GM20431 (cell line): Measurements from ENCODE around the gene GADD45G.

Source experiments
- in situ Hi-C: fragments of 300-500 bp; cut with MseI, MboI; formaldehyde crosslinking; loops from one replicate; pipeline ENCODE4 v1.15.0; 2020; ENCODE audit warnings: low sequenced_read_pairs; ENCODE audit not compliant: unreplicated experiment

The GADD45G gene

DNA sequence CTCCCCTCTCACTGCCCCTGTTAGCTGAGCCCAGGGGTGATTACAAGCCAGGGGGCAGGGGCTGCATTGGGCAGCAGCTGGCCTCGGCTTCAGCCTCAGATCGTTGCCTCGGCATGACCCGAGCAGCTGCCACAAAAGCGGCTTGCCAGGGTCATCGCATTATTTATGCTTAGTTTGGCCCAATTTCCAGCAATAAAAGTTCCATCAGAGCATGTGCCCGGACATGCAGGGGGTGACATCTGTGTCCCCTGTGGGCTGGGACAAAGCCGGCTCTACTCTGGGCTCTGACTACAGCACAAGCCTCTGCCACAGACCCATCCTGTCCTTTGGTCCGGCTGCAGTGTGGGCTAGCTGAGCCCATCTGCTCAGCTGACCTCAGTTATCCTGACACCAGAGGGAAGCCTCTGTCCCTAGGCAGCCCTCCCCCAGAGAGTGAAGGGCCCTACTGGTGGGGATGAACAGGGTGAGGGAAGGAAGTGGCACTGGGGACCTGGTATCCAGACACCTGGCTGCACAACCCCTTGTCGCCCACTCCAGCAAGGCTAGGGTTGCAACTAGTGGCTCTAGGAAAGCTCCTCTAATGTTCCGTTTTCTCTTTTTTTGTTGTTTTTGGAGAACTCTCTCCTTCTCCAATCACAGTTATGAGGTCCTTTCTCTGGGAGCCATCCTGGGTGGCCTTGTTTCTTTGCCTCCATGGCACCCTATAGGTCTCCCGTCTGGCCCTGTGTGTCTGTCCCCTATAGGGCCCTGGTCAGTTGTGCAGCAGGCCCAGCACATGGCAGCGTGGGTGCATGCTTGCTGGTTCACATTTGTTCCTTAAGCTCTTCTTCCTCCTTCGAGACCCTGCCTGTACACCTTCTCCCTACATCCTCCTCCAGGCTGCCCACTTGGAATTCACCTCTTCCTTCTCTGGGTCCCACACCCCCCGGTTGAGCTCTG lies 13.3 kb upstream of the GADD45G start:
- in situ Hi-C loops, result loop anchor here (25.0 kb wide), 1 partner anchor 1171 kb away; no protein-coding TSS in a partner anchor

DNA sequence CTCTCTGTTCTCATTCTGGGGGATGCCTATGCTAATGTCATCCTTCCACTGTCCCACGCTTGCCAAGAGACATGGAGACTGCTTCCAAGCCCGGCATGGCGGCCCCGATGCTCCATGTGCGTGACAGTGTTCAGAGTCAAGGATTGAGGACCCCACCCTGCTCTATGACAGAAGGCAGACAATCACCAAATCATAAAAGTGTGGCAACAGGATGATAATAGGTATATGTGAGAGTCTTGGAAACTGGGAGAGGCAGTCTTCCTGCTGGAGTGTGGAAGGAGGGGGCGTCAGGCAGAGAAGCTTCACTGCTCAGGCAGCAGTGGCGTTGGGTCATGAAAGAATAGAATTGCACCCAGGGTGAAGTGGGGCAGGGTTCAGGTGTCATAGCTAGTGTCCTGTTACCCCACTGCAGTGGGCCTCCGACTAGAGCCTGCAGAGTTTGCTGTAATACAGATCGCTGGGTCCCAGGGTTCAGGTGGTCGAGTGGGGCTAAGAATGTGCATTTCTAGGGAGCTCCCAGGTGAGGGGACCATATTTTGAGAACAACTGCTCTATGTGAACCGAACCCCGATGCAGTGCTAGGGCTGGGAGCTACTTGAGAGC lies 12.5 kb upstream of the GADD45G start:
- in situ Hi-C loops, result loop anchor here (25.0 kb wide), 1 partner anchor 1170 kb away; no protein-coding TSS in a partner anchor

DNA sequence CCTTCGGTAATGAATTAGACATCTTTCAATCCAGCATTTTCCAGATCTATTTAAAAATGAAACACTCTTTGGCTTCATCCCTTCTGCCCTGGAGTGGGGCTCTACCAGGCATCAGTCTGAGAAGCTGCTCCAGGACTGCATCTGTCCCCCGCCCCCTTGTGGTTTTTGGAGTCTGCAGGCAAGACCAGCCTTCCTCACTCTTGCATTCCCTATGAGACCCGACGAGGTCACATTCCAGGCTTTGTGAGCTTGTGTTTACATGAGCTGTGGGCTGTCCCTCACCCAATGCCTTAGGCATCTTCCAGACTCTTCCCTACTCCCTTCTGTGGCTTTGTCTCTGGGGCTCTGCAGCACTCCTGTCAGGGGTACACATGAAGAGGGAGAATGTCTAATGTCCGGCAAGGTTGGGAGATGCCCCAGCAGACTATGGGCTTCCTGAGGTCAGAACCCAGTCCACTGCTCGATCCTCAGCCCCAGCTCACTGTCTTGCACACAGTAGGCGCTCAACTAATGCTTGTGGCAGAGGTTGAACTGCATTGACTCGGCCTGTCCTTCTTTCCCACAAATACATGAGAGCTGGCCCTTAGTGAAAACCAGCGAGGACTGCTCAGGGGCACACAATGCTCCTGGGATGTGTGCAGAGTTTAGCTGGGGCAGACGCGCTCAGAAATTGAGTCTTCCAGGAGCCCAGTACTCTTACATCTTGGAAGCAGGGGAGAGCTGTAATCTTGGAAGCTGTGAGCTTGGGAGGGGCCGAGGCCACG lies 11.7 kb upstream of the GADD45G start:
- in situ Hi-C loops, result loop anchor here (25.0 kb wide), 1 partner anchor 1169 kb away; no protein-coding TSS in a partner anchor

DNA sequence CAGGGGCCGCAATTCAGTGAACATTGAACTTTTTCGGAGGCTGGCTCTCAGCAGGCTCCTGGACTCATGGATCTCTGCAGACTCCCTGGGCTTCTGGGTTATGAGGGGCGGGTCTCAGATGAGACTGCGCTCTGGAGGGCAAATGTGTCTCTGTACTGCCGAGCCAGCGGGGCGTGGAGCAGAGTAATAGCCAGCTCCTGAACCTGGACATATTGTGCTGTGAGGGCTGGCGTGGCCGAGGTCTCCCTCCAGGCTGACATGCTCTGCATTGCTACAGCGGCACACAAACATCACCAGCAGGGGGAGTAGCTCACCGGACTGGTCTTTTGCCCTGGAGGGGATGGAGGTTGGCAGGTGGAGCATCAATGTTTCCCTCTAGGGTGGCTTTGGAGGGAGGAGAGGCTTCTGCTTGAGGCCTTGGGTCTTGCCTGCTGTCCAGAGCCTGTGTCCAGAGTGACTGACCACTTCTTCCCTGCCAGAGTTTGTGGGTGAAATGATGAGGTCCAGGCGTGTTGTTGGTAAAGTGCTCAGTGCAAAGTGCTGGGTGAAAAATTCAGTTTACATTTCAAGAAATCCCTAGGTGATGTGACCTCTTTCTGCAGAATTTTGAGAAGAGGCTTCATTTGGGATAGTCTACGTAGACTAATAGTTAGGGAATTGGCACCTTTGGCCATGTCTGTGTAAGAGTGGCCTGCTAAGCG lies 10.9 kb upstream of the GADD45G start:
- in situ Hi-C loops, result loop anchor here (25.0 kb wide), 1 partner anchor 1168 kb away; no protein-coding TSS in a partner anchor

DNA sequence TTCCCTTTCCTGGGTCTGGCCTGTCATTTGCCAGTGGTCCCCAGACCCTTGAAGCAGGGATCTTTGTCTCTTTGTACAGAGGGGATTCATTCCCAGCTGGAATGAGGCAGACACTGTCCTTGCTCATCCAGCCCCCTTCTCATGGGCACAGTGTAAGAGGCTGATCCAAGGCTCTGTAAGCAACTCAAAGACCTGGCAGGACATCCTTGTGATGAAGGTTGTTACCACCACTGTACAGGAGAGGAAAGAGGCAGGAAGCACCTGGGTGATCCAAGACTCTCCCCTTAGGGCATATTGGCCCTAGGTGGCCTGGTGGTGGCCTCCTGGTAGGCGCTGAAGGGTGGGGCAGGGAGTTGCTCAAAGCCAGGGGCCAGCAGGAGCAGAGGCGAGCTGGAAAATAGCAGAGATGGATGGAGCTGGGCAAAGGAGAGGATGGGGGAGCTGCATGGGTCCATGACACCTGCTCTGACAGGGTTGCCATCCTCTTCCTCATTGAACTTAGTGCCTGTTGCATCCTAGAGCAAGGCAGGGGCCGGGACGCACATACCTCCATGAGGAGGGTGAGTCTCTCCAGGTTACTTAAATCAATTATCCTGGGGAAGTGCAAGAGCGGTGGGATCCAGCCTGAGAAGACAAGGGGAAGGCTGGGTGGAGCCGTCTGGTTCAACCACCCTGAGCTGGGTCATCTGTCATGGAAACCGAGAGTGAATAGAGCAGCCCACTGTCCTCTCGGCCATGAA lies 9.8 kb upstream of the GADD45G start:
- in situ Hi-C loops, result loop anchor here (25.0 kb wide), 1 partner anchor 1167 kb away; no protein-coding TSS in a partner anchor

DNA sequence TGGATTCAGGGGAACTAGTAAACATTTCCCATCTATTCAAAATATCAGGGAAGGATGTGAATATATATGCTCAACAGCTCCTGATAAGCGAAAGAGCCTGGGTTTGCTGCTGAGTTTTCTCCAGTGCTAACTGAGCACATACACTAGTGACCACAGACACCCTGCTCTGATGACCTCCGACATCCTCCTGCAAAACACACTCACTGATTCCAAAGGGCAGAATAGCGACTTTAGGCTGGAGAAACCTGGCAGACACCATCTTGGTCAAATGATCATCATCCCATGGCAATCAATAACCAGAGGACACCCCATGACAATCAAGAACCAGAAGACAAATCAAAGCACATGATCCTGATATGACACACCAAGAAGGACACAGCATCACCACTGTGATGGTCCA lies 9.2 kb upstream of the GADD45G start:
- in situ Hi-C loops, result loop anchor here (25.0 kb wide), 1 partner anchor 1167 kb away; no protein-coding TSS in a partner anchor

DNA sequence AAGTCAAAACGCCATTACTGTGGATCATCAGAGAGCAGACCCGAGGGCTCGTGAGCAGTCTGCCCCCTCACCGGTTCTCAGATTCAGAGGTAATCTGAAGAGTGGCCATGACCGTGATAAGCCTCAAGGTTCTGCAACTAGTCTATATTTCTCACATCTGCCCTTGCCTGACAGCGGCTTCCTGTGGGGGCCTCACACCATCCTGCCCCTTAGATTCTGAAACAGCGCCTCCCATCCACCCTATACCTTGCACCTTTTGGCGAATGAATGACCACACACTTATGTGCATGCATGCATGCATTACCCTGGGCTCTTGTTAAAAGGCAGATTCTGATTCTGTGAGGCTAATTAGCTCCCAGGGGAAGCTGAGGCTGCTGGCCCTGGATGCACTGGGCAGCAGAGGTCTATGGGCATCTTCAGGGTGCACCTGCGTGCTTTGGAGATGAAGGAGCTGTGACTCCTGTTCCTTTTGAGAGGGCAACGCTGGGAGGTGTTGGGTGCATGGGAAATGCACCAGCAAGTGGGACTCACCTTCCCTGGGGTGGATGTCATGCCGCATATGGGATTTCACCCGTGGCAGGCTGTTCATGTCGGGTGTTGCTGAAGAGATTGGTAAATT lies 7.8 kb upstream of the GADD45G start:
- in situ Hi-C loops, result loop anchor here (25.0 kb wide), 1 partner anchor 1165 kb away; no protein-coding TSS in a partner anchor

DNA sequence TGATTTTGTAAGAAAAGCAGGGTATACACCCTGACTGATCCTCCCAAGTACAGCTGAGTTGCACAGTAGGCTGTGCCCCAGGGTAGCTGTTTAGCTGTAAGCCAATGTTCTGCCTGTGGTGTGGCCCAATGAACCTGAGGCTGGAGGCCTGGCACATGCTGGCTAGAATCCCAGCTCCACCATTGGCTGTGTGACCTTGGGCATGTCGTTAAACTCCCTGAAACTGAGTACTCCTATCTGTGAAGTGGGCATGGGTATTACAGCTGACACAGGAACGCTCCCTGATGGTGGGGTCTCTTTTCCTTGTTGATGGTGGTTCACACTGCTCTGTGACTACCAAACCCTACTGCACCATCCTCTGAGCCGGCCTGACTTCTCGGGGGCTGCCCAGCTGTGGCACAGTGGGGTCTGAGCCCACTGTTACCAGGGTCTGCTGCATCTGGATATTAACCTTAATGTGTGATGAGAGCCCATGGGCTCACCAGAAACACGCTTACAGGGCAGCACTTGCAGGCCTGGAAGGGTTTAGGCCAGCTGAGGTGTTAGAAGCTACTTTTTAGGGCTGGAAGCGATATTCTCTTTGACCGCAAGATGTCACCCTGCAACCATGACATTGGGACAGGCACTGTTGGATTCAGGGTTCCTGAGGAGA lies 7.0 kb upstream of the GADD45G start:
- in situ Hi-C loops, result loop anchor here (25.0 kb wide), 1 partner anchor 1164 kb away; no protein-coding TSS in a partner anchor

DNA sequence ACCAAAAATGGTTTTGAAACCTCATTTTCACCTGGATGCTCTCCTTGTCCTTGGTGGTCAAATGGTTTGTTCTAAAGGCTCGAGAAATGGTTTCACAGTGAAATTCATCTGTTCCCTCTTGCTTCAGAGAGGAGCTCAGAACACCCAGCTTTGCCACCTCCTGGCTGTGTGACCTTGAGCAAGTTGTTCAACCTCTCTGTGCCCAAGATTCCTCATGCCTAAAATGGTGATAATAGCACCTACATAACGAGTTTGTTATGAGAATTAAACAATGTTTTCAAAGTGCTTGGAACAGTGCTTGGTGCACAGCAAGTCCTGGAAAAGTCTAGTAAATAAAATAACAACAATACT lies 6.5 kb upstream of the GADD45G start:
- in situ Hi-C loops, result loop anchor here (25.0 kb wide), 1 partner anchor 1164 kb away; no protein-coding TSS in a partner anchor

DNA sequence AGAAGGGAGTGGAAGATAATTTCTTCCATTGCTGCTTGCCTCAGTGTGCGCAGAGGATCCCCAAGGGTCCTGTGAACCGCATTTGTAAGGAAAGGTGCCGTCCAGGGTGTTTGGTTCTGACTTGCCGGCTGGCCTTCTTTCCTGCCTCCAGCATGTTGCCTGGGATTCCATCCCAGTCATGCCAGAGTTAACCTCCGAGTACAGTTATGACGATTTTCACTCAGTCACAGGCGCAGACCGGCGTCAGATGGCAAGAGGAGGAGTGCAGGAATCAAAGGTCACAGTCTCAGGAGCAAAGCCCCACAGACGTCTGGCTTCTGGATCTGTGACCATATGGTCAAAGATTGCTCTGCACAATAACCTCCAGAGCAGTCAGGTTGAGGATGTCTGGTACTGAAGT lies 5.9 kb upstream of the GADD45G start:
- in situ Hi-C loops, result loop anchor here (25.0 kb wide), 1 partner anchor 1163 kb away; no protein-coding TSS in a partner anchor

DNA sequence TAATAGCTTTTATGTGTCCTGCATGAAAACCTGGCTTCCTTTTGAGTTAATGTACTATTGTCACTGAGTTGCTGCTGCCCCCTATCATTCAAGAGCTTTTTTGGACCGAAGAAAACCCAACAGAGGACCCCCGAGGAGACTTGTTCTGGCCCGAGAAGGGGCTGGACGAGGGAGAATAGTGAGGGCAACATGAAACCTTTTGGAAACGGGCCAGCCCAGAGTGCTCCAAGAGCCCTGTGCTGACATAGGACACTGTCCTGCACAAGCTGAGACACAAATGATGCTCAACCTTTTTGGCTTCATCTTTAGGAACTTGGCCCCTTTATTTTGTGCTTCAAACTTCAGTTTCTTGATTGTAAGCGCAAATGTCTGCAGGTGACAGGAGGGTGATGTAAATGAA lies 4.0 kb upstream of the GADD45G start:
- in situ Hi-C loops, result loop anchor here (10.0 kb wide), 2 partner anchors 324 to 504 kb away; no protein-coding TSS in a partner anchor

DNA sequence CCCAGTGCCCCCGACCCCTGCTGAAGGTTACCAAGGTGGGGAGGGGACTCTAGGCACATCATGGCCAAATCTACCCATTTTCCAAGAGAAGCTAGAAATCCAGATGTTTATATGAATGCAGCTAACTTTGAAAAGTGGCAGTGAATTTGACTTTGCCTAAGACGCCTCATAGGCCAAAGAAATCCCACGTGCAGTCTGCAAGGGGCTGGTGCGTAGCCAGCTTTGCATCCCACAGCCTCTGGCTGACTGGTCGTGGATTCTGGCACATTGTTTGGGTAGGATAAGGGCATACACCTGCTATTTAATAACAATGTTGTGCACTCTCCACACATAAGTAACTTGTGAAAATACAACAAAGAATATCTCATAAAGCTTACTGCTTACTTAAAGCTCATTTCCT lies 3.5 kb upstream of the GADD45G start:
- in situ Hi-C loops, result loop anchor here (10.0 kb wide), 2 partner anchors 323 to 503 kb away; no protein-coding TSS in a partner anchor

DNA sequence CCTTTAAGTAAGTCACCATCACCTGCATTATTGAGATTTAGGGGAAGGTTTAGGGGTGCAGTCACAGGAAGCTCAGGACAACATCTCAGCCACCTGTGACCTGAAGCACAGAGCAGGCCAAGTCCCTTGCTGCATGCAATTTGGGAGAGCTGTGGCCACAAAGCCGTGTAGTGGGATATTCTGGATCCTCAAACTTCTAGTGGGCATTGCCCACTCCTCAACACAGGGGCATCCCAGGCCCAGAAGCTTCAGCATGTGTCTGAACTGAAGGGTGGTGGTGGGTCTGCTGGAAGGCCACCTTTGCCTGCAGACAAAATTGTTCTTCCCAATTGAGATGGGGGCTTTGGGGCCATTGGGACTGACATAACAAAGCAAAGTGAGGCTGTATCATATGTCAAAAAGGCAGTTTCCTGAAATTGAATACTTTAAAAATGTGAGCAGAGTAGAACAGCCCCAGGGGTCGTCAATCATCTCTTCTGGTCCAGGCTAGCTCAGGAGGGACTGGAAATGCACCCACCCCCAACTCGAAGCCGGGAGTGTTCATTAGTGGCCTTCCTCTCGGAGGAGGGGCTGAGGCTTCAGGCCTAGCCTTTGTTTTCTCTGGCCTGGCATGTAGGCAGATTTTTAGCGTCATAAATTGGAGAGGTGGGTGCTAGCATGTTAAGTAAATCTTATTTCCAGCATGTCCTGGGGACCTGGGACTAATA lies 2.8 kb upstream of the GADD45G start:
- in situ Hi-C loops, result loop anchor here (10.0 kb wide), 2 partner anchors 323 to 503 kb away; no protein-coding TSS in a partner anchor

DNA sequence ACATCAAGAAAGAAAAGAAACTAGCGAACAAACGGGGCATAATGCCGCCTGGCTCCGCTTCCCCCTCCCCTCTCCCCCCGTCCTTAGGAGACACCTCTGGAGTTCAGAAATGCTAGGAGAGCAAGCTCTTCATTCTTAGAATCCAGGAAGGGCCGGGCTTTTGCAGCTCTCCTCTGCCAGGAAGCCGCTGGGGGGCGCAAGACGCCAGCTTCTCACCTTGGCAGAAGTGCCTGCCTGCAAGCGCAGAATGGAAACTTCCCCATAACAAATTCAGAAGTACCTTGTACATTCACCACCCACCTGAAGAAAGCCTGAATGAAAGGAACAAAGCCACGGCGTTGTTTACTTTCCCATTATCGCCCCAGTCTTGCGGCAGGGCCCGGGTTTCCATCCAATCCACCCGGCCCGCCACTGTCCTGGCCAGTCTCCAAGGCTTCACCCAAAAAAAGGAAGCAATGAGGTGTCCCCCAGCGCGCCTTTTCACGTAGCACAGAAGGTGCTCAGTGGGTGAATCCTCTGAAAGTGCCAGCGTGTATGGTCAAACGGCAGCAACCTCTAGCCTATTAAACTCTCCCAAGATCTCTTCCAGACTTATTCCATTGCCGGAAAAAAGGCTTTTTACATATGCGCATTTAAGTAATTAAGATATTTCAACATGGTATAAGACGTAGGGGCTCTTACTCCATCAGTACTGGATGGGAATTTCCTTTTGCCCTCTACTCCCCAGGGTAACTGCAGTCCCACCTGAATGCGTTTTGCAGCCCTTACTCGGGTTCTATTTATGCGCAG lies 1.6 kb upstream of the GADD45G start:
- in situ Hi-C loops, result loop anchor here (10.0 kb wide), 2 partner anchors 322 to 502 kb away; no protein-coding TSS in a partner anchor

DNA sequence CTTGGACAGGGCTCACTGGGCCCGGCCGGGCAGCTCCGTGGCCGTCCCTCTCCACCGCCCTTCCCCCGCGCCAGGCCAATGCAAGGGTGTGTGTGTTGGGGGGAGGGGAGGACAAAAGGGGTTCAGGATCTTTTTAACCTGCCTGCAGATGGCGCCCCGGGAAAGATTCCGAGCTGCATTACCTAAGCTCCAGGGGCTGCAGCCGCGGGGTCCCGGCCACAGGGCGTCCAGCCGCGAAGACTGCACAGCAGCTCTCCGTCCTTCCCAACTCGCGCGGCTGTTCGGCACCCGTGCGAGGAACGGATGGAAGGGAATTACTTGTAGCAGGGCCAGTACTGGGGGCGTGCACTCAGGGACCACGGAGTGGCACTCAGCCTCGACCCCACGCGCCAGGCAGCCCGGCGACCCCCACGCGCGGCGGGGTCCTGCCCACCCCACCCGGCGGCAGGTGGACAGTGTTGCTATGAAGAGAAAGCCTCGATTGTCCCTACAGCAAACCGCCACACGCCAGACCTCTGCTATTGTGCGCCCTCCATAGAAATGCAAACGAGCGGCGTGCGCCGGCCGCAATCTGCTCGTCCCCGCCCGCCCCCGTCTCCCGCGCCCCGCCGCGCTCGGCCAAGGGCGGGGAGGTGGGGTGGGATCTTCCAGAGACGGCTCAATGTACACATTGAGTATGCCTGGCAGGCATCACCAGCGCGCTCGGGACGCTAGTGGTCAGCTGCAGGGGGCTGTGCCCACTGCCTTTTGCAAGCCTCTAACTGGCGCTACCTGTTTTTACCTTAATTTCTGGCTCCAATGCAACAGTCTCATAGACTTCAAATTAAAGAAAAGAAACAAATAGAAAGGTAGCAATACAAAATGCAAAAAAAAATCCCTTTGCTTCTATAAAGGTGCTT lies 796 bp upstream of the GADD45G start:
- in situ Hi-C loops, result loop anchor here (10.0 kb wide), 2 partner anchors 321 to 501 kb away; no protein-coding TSS in a partner anchor
